H1 (cell line): ENCODE data around the gene PRKCA. TPM values are rescaled to one million over a fixed set of nuclear protein-coding genes. Genes with fewer than 3 reads are reported as not detected.

Source experiments
- CBX8 ChIP-seq: fragments of 300-800, 300-1000 bp; sonication (generic); IDR thresholded peaks from 2 replicates; pipeline ENCODE4 v1.7.1; 2016; ENCODE audit warnings: low read depth, low read length, borderline replicate concordance
- CHD2 ChIP-seq: IDR thresholded peaks from 2 replicates; pipeline ENCODE4 v1.6.1; 2012; ENCODE audit warnings: low read length, improper control_type of control experiment
- FOSL1 ChIP-seq: IDR thresholded peaks from 2 replicates; pipeline ENCODE4 v1.6.1; 2011; ENCODE audit warnings: mild to moderate bottlenecking, low read depth, low read length, moderate library complexity; ENCODE audit not compliant: insufficient read depth
- GTF2F1 ChIP-seq: IDR thresholded peaks from 2 replicates; pipeline ENCODE4 v1.6.1; 2012; ENCODE audit warnings: low read depth, low read length, improper control_type of control experiment, borderline replicate concordance
- POLR2AphosphoS5 ChIP-seq: IDR thresholded peaks from 2 replicates; pipeline ENCODE4 v1.6.1; 2011; ENCODE audit warnings: low read depth, low read length
- RXRA ChIP-seq: IDR thresholded peaks from 2 replicates; pipeline ENCODE4 v1.6.1; 2011; ENCODE audit warnings: low read depth, mild to moderate bottlenecking, low read length, moderate library complexity; ENCODE audit not compliant: insufficient read depth
- SP2 ChIP-seq: IDR thresholded peaks from 2 replicates; pipeline ENCODE4 v1.6.1; 2012; ENCODE audit warnings: mild to moderate bottlenecking, low read length, inconsistent platforms
- SRF ChIP-seq: IDR thresholded peaks from 2 replicates; pipeline ENCODE4 v1.6.1; 2011; ENCODE audit warnings: mild to moderate bottlenecking, low read depth, low read length, moderate library complexity
- polyA plus RNA-seq, 7 experiments: library from polyadenylated mRNA; depleted of rRNA in 3 of 7; stranded (reverse) in 5 of 7; unstranded in 2 of 7; fragments of >200 nt in 5 of 7; fragments of 200-250 nt in 2 of 7; gene quantifications; 1 replicate in 5 of 7; 2 replicates in 1 of 7; 4 replicates in 1 of 7; pipeline versions ENCODE4 v1.2.1 to v1.2.3, GENCODE V29; 2011 to 2013; ENCODE audit warnings: missing spikeins in 2 of 7, mixed read lengths in 2 of 7
- total RNA-seq: library from RNA; stranded (reverse); fragmentation: NEBNext Ultra II Directional; extraction: Animal tissue kit (Norgen Biotek cat#: 25700); gene quantifications from 2 replicates; pipeline ENCODE4 v1.2.1, GENCODE V29; 2021
- TF ChIP-seq, protein P1 (sequence below): IDR thresholded peaks from 2 replicates; pipeline ENCODE4 v1.6.1; 2011; ENCODE audit warnings: low read length, improper control_type of control experiment

PRKCA gene
- total and polyA plus RNA-seq, 2 of the 8 experiments (the other 6 are each of a cell fraction or from before 2014, with no cell fraction given), result 5.8 to 17.8 TPM

DNA sequence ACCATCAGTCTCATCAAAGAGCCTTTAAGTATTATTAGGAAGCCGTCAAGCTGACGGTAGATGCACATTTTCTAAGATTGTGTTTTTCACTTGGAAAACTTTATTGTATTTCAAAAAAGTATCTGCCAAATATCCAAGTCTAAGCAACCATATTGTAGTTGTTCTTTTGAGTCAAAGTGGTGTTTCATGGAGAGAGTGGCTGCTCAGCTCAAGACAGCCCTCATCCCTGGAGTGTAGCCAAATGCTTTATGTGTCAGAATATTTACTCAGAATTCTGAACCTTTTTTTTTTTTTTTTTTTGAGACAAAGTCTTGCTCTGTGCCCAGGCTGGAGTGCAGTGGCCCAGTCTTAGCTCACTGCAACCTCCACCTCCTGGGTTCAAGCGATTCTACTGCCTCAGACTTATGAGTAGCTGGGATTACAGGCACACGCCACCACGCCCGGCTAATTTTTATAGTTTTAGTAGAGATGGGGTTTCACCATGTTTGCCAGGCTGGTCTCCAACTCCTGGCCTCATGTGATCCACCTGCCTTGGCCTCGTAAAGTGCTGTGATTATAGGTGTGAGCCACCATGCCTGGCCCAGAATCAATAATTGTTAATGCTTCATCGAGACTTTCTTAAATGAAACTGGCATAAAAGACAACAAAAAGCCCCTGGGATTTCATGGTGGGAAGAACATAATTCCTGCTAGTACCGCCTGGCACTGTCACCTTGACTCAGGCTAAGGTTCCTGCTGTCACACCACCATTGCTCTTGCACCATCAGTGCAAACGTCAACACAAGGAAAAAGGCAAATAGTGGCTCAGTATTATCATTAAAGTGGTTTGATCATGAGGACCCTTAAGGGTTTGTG is 45.5 kb downstream of the PRKCA start (continued):
- no peak for TF ChIP-seq SRF
- TF ChIP-seq CHD2, result no peak
- TF ChIP-seq POLR2AphosphoS5, result no peak
- no peak for TF ChIP-seq CBX8
- no peak for TF ChIP-seq SP2
- TF ChIP-seq, protein P1, sequence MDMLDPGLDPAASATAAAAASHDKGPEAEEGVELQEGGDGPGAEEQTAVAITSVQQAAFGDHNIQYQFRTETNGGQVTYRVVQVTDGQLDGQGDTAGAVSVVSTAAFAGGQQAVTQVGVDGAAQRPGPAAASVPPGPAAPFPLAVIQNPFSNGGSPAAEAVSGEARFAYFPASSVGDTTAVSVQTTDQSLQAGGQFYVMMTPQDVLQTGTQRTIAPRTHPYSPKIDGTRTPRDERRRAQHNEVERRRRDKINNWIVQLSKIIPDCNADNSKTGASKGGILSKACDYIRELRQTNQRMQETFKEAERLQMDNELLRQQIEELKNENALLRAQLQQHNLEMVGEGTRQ, result no peak
- no peak for TF ChIP-seq GTF2F1
- TF ChIP-seq RXRA, result no peak
- no peak for TF ChIP-seq FOSL1
